ENCODE results near the gene SLC26A5.

DNA sequence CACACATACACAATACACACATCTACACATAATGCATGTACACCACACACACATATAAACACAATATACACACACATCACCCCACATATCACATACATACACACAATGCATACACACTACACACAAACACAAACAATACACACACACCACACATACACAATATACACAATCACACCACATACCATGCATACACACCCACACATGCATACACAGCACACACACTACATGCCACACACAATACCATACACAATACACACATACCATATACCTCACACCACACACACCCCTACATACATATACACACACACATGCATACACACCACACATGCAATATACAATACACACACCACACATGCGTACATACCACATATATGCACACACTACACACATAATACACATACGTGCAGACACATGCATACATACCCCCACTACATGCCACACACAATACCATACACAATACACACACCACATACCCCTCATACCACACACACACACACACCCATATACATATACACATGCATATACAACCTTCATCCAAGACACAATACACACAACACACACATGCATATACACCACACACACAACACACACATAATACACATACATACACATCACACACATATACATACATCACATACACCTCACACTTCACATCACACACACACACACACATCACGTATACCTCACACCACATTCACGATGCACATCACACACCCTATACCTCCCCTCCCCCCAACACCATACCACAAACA, 64.6 kb downstream of the SLC26A5 start:
- TF ChIP-seq CTCF (IDR thresholded peaks at IDR 0.05; ENCODE audit: borderline replicate concordance, extremely low read depth, low read length, poor library complexity, severe bottlenecking): no peak
- no peak for TF ChIP-seq EZH2 (IDR thresholded peaks at IDR 0.05; ENCODE audit: borderline replicate concordance, low read depth, low read length, severe bottlenecking)

Measured in DND-41 (cell line).